HG02973 (cell line): ENCODE results near the gene SLC25A26.
A peak's percentile ranks its signal among the peaks of the same experiment; 100 is the strongest.
"Not testable (repeated sequence)": the region's sequence is repeated elsewhere in the genome, so short reads cannot be mapped to it uniquely, and the experiment has no call there.

Experiments used
- ATAC-seq: cut with Tn5 transposase; IDR thresholded peaks from one replicate; pipeline ENCODE4 v1.9.1; 2021; ENCODE audit warnings: moderate library complexity; ENCODE audit not compliant: unreplicated experiment

Gene SLC25A26

DNA sequence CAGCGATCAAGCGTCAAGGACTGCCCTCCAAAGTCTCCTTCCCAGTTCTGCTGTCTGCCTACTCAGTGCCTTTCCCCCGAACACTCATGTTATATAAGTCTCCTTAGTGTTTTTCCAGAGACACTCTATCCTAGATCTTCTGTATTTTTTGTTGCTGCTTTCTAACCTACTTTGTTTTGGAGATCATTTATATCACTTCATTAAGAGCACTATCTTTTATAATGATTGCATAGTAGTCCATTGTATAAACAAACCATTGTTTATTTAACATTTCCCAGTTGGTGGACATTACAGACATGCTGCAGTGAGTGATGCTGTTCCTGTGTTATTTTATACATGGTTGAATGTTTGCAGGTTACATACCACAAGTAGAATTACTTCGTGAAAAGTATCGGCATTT, 47.1 kb downstream of the SLC25A26 start:
- no peak for ATAC-seq

DNA sequence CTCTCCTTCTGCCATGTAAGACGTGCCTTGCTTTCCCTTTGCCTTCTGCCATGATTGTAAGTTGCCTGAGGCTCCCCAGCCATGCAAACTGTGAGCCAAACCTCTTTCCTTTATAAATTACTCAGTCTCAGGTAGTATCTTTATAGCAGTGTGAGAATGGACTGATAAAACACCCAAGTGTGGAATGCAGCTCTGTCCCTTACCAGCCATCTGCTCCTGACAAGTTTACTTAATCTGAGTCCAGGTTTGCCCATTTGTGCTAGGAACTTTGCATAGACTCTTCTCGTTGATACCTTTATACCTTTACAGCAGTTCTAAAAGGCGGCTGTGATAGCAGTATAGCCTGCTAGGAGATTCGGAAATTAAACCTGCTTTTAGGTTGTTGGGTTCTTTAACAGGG, 48.1 kb downstream of the SLC25A26 start:
- no peak for ATAC-seq

DNA sequence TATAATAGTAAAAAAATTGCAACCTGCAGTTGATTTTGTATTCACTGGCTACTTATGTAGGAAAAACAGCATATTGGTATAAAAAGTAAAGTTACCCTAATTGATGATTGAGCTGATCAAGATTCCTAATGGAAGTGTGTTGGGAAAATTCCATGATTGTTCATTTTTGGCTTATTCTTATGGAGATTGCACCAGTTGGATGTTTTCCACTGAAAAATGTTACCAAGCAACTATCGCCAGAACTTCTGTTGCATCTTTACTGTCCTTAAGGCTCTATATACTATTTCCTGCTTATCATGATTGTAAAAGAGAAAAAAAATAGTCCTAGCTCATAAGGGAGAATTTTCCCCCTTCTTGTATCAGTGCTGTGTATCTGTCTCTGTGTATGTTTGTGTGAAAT, 48.6 kb downstream of the SLC25A26 start:
- no peak for ATAC-seq

DNA sequence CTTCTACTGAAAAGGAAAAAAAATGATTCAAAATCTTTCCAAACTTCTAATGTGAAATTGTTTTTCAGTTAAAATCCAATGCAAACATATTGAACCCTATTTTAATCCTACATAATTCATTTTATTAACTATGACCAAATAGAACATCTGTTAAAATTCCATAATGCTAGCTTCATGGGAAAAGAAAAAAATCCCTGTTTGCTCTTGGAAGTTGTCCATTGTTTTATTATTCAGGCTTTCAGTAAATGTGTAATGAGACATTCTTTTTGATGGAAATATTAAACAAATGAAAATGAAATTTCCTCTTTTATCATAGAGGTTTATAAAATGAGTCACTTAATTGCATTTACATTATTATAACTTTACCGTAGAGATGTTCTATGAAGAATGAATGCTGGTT, 49.5 kb downstream of the SLC25A26 start:
- ATAC-seq = no peak

DNA sequence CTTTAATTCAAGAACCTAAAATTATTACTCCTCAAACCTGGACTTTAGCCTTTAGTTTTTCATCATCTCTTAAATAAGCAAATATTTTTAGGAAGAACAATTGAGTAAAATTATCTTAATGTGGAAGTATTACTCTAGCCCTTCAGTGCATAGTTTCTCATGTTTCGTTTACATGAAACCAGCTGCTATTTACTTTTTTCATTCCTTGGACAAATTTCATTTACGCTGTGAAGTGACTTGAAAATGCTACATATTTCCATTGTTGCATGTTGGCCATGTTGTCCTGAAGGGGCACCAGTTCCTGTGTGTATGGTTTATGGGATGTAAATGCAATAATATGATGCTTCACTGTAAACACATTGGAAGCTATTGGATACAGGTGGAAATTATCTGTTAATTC, 49.9 kb downstream of the SLC25A26 start:
- ATAC-seq = no peak

DNA sequence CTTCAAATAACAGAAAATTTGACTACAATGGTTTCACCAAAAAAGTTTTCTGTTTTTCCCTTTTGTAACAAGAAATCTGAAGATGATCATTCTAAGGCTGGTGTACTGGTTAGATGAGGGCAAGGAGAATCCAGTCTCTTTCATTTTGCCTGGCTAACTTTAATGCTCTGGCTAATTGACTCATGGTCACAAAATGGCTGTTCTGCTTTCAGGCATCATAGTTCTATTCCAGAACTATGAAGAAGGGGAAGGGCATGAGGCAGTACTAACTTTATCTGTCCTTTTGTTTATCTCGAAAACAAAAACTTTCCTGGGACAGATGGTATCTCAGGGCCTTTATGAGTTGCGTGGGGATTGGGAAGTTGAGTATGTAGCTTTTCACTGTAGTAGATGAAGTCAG, 50.4 kb downstream of the SLC25A26 start:
- no peak for ATAC-seq

DNA sequence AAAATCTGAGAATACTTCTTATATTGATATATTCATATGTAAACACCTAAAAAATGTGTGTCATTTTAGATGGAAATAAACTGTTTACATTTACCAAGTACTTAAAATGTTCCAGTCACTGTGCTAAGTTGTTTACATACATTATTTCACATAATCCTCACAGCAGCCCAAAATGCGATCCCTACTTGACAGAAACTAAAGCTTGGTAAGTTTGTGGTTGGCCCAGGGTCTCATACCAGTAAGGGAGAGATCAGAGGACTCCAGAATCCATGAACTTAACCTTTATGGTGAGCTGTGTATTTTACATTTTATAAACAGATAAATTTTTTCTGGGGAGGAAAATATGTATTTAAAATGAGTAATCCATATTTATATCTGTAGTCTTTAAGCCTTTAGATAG, 51.2 kb downstream of the SLC25A26 start:
- ATAC-seq = no peak

DNA sequence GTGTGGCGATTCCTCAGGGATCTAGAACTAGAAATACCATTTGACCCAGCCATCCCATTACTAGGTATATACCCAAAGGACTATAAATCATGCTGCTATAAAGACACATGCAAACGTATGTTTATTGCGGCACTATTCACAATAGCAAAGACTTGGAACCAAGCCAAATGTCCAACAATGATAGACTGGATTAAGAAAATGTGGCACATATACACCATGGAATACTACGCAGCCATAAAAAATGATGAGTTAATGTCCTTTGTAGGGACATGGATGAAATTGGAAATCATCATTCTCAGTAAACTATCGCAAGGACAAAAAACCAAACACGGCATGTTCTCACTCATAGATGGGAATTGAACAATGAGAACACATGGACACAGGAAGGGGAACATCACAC, 54.0 kb downstream of the SLC25A26 start:
- not testable (repeated sequence) for ATAC-seq

DNA sequence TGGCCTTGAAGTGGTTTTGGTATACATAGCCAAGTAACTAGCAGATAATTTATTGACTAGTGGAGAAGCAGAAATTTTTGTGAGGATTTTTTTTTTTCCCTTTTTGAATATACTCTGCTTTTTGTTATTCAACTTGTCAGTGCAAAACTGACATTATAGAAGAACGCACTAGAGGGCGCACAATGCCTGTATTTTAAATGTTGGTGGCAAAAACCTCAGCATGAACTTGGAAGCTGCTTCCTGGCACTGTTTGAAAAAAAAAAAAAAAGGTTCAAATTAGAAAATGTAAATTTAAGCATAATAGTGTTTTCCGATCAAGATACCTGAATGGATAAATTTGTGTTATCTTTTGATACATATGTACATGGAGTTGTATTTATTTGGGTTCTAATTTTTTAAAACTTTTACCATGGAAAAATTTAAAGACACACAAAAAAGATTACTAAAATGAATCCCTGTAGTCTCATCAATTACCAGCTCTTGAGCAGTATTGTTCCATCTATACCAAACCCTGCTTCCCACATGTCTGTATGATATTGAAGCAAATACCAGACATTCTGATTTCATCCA, 56.0 kb downstream of the SLC25A26 start:
- peak; percentile 53 for ATAC-seq

DNA sequence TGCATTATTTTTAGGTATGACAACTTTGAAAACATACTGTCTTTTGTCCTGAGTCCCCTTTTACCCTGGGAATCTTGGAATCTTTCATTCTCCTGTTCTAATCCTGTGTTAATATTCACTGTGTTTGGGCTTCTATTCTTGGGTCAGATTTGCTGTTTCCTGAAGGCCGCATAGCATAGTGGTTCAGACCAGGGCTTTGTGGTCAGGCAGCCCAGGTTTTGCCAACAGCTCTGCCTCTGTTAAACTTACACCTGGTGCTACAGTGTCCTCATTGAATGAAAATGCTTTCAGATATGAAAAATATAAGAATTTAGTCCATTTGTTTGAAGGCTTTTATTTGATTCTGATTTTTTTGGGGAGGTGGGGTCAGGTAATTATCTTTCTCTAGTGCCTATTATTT, 58.4 kb downstream of the SLC25A26 start:
- no peak for ATAC-seq

DNA sequence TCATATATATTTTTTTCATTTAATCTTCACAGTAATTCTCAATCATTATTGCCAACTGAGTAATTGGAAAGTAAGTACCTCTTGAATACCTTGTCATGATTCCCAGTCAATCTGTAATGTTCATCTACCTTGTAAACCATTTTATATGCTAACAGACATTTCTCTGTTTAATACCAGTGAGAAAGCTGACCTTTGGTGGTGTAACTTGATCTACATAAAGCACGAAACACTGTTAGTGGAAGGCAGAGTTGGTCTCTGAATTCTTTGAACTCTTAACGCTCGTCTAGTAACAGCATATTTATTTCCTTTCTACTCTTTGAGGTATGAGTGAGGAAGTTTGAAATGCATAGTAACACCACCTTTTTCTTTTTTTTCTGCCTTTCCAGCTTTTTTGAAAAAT, 59.5 kb downstream of the SLC25A26 start:
- ATAC-seq = no peak

DNA sequence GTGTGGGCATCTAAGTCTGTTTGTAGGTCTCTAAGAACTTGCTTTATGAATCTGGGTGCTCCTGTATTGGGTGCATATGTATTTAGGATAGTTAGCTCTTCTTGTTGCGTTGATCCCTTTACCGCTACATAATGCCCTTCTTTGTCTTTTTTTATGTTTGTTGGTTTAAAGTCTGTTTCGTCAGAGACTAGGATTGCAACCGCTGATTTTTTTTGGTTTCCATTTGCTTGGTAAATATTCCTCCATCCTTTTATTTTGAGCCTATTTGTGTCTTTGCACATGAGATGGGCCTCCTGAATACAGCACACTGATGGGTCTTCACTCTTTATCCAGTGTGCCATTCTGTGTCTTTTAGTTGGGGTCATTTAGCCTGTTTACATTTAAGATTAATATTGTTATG, 71.1 kb downstream of the SLC25A26 start:
- not testable (repeated sequence) for ATAC-seq

DNA sequence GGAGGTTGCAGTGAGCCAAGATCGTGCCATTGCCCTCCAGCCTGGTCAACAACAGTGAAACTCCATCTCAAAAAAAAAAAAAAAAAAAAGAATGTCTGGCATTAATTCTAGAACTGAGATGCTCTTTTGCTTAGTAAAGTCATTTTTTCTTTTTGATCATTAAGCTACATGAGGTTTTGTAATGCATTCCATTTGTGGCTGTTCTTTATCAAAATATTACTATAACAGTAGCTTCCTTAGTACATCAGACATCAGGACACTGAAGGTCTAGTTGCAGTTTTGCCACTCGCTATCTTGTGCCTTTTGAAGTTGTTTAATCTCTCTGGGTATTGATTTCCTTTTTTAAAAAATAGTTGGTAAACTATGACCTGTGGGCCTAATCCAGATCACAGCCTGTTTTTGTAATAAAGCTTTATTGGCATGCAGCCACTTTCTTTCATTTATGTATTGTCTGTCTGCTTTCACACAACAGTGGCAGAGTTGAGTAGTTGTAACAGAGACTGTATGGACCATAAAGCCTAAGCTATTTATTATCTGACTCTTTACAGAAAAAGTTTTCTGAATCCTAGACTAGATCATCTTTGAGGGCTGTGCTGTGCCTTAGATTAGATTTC, 76.6 kb downstream of the SLC25A26 start:
- ATAC-seq = no peak

DNA sequence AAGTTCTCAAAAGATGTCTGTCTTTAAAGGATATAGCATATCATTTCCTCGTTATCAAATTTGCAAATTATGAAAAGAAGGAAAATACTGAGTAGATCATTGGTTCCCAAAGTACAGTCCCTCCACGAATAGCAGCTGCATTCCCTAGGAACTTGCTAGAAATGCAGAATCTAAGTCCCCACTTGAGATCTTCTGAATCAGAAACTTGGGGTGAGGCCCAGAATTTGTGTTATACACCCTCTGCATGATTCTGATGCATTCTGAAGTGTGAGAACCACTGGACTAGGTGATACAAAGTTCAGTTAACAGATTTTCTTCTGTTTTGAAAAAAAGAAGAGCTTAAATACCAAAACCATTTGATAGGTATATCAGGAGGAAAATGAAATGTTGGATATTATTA, 77.1 kb downstream of the SLC25A26 start:
- ATAC-seq = no peak

DNA sequence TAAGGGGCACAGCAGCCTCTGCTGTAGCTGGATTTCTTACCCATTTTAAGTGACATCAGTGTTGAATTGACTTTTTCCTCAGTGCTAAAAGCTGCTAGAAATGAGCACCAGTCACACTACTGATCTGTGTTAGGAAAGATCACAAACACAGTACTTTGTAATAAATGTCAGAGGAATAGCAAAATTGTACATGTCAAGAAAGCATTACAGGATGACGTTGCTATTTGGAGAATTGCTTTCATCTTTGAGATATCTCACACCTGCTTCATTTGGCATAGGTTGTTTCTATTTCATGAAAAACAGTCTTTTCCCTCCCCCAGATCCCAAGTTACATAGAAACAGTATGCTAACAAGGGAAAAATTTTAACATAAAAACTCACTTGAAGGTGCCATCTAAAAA, 77.8 kb downstream of the SLC25A26 start:
- no peak for ATAC-seq

DNA sequence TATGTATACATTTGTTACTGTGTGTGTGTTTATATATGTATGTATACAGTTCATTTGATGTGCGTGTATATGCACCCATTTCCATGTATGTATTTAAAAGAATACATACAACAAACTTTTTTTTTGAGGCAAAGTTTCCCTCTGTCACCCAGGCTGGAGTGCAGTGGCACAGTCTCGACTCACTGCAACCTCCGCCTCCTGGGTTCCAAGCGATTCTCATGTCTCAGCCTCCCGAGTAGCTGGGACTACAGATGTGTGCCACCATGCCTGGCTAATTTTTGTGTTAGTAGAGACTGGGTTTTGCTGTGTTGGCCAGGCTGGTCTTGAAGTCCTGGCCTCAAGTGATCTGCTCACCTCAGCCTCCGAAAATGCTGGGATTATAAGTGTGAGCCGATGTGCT, 78.3 kb downstream of the SLC25A26 start:
- not testable (repeated sequence) for ATAC-seq

DNA sequence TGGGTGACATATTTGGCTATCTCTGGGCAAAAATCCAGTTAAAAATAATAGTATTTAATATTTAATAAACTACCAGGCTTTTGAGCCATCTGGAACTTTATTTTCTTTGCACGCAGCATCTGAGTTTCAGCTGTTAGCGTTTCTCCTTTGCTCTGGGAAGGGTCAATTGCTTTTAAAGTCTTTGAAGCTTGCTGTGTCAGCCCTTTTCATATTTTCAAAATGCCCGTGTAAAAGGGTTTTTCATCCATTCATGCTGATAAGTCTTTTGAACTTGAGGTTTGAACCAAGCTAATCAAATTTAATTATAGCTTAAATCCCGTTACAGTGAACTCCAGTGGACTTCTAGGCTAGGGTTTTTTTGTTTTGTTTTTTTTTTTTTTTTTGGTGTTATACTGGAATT, 79.1 kb downstream of the SLC25A26 start:
- no peak for ATAC-seq

DNA sequence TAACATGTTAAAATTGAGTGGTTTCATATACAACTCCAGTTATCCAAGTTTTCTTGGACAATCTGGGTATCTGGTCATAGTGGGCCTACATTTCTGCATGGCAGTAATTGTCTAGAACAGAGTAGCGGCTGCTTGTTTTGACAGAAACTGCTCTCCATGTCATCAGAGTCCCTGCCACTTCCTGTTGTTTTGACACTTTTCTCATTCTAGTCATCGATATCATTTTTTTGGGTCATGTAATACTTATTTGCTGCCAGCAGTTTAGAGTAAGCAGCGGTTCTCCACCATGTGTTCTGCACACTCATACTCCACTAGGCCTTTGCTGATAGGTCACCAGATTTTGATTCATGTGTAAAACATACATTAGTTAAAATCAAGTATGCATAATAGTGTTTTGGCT, 81.5 kb downstream of the SLC25A26 start:
- peak; percentile 67 for ATAC-seq

DNA sequence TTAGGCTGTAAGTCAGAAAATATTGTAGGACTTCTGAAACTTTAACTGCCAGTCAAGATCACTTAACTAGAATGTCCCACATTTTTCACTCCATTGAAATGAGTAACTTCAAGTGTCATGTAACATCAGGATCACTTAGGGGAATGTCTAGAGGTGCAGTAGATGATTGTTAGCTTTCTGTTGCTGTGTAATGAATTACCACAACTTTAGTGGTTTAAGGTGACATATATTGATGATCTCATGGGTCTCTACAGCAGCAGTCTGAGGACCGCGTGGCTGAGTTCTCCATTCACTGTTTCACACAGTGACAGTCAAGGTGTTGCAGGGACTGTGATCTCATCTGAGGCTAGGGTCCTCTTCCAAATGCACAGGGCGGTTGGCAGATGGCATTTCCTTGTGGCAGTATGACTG, 82.7 kb downstream of the SLC25A26 start:
- no peak for ATAC-seq

DNA sequence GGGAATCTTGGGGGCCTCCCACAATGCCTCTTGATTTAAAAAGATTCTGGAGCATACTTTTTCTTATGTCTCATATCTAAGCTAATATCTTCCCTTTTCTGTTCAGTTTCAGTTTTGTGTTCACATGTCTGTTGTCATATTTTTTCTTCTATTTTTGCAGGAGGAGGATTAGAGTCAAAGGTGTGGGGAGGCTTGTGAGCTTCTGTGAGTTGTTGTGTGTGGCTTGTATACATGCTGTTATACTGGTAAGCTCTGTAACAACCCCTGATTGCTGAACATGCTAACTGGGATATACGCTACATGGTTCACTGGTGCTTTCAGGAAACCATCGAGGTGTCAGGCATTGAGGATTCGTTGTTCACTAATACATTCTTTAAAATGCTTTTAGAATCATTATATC, 83.5 kb downstream of the SLC25A26 start:
- no peak for ATAC-seq

DNA sequence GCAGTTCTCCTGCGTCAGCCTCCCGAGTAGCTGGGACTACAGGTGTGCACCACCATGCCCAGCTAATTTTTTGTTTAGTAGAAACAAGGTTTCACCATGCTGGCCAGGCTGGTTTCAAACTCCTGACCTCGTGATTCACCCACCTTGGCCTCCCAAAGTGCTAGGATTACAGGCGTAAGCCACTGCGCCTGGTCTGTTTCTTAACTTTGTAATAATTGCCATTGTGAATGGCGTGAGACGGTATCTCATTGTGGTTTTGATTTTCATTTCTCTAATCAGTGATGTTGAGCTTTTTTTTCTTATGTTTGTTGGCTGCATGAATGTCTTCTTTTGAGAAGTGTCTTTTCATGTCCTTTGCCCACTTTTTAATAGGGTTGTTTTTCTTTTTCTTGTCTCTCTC, 85.3 kb downstream of the SLC25A26 start:
- not testable (repeated sequence) for ATAC-seq

DNA sequence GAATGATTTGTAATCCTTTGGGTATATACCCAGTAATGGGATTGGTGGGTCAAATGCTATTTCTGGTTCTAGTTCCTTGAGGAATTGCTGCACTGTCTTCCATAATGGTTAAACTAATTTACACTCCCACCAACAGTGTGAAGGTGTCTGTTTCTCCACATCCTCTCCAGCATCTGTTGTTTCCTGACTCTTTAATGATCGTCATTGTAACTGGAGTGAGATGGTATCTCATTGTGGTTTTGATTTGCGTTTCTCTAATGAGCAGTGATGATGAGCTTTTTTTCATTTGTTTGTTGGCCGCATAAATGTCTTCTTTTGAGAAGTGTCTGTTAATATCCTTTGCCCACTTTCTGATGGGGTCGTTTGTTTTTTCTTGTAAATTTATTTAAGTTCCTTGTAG, 86.2 kb downstream of the SLC25A26 start:
- ATAC-seq = not testable (repeated sequence)

DNA sequence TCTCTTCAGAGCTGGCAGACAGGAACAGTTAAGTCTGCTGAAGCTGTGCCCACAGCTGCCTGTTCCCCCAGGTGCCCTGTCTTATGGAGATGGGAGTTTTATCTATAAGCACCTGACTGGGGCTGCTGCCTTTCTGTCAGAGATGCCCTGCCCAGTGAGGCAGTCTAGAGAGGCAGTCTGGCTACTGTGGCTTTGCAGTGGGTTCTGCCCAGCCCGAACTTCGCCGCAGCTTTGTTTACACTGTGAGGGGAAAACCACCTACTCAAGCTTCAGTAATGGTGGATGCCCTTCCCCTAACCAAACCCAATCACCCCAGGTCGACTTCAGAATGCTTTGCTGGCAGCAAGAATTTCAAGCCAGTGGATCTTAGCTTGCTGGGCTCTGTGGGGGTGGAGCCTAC, 91.2 kb downstream of the SLC25A26 start:
- ATAC-seq = no peak
